ENCODE measurements around the gene FHIT.

FHIT gene

DNA sequence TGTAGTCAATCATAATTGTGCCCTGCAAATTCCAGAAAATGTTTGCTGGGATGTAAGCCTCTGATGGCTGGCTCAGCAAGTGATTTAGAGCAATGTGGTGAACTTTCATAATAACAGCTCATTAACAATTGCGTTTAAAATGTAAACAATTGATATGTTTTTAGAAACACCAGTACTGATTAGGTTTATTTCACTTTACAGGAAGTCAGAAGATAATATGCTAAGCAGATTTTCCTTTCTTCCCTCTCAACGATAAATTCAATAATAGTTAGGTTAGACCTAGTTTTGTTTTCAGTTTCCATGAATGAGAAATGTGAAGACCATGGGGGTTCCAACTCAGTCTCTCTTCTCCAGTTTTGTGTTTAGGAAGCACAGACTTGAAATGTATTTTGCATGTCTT lies 71.0 kb downstream of the FHIT start:
- Histone ChIP-seq H3K27ac (ENCODE audit: low read depth, low read length) (no peak overlapping the region), H2AFZ (ENCODE audit: low read depth, low read length, severe bottlenecking) (no peak overlapping the region), H3K9me2 (replicated peaks; ENCODE audit: insufficient read depth, low read length) (no peaks in the 10 kb centered on the region), H3K79me2 (ENCODE audit: insufficient read depth, low read length) (0 out of 2 replicates have a peak, but pooled peaks cover 6% of the 10 kb centered on the region), H3K4me2 (ENCODE audit: low read depth, low read length, poor library complexity, severe bottlenecking) (no peak overlapping the region), H3K9ac (ENCODE audit: low read length) (no peak overlapping the region), H3K4me3 (ENCODE audit: insufficient read depth, low read length, poor library complexity, severe bottlenecking) (no peak overlapping the region), H3K36me3 (ENCODE audit: low read length) (no peaks in the 10 kb centered on the region), H3F3A (ENCODE audit: insufficient read depth) (no peaks in the 10 kb centered on the region), H4K20me1 (ENCODE audit: low read depth, low read length) (no peaks in the 10 kb centered on the region; the same call in 1 of the 2 replicates), H3K27me3 (ENCODE audit: low read length) (no peaks in the 10 kb centered on the region), H3K9me3 (ENCODE audit: insufficient read depth, low read length) (no peaks in the 10 kb centered on the region)
- TF ChIP-seq CTCF (IDR thresholded peaks at IDR 0.05; ENCODE audit: insufficient read depth, low read length, poor library complexity, severe bottlenecking) (no peak), EZH2phosphoT487 (conservative IDR thresholded peaks at IDR 0.05; ENCODE audit: low read length) (no peak)

GRCh38 chr3:61178167-61178566 lies 73.1 kb downstream of the FHIT start:
- no peaks in the 10 kb centered on the region for H3K9me3 ChIP-seq (ENCODE audit: insufficient read depth, low read length)
- TF ChIP-seq EZH2phosphoT487 (conservative IDR thresholded peaks at IDR 0.05; ENCODE audit: low read length) (no peak), CTCF (IDR thresholded peaks at IDR 0.05; ENCODE audit: insufficient read depth, low read length, poor library complexity, severe bottlenecking) (no peak)

DNA sequence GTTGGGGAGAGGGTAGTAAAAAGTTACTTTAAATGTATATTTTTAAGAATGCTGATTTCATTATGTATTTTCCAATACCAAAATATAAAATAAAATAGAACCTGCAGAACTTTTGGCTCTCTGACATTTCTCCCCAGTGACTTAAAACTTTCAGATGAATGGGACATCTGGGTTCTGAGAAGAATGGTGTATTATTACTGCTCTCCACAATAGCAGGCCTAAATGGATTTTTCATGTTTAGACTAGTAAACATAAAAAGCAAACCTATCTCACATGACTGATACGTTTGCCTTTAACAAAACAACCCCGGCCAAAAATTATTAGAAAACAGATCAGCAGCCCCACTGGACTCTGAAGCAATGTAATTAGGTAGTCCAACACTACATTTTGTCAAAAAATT lies 73.8 kb downstream of the FHIT start:
- Histone ChIP-seq H3K9ac (ENCODE audit: low read length) (no peak overlapping the region), H3K9me2 (replicated peaks; ENCODE audit: insufficient read depth, low read length) (no peaks in the 10 kb centered on the region), H3K9me3 (ENCODE audit: insufficient read depth, low read length) (no peaks in the 10 kb centered on the region), H3K27ac (ENCODE audit: low read depth, low read length) (no peak overlapping the region), H3K4me2 (ENCODE audit: low read depth, low read length, poor library complexity, severe bottlenecking) (no peak overlapping the region), H3K4me3 (ENCODE audit: insufficient read depth, low read length, poor library complexity, severe bottlenecking) (no peak overlapping the region), H2AFZ (ENCODE audit: low read depth, low read length, severe bottlenecking) (no peak overlapping the region), H3F3A (ENCODE audit: insufficient read depth) (no peaks in the 10 kb centered on the region; the same call in 1 of the 2 replicates), H3K36me3 (ENCODE audit: low read length) (no peaks in the 10 kb centered on the region), H3K79me2 (ENCODE audit: insufficient read depth, low read length) (0 out of 2 replicates have a peak, but pooled peaks cover 6% of the 10 kb centered on the region), H4K20me1 (ENCODE audit: low read depth, low read length) (no peaks in the 10 kb centered on the region; the same call in 1 of the 2 replicates), H3K27me3 (ENCODE audit: low read length) (no peaks in the 10 kb centered on the region)
- TF ChIP-seq EZH2phosphoT487 (conservative IDR thresholded peaks at IDR 0.05; ENCODE audit: low read length), result no peak
- no peak for TF ChIP-seq CTCF (IDR thresholded peaks at IDR 0.05; ENCODE audit: insufficient read depth, low read length, poor library complexity, severe bottlenecking)

More at GRCh38 chr3:61178167-61178566, 73.1 kb downstream of the FHIT start:
- Histone ChIP-seq H2AFZ (ENCODE audit: low read depth, low read length, severe bottlenecking) (no peak overlapping the region), H3K4me2 (ENCODE audit: low read depth, low read length, poor library complexity, severe bottlenecking) (no peak overlapping the region), H3K79me2 (ENCODE audit: insufficient read depth, low read length) (0 out of 2 replicates have a peak, but pooled peaks cover 6% of the 10 kb centered on the region), H3K9me2 (replicated peaks; ENCODE audit: insufficient read depth, low read length) (no peaks in the 10 kb centered on the region), H3K36me3 (ENCODE audit: low read length) (no peaks in the 10 kb centered on the region), H4K20me1 (ENCODE audit: low read depth, low read length) (no peaks in the 10 kb centered on the region; the same call in 1 of the 2 replicates), H3K27ac (ENCODE audit: low read depth, low read length) (no peak overlapping the region), H3K9ac (ENCODE audit: low read length) (no peak overlapping the region), H3K27me3 (ENCODE audit: low read length) (no peaks in the 10 kb centered on the region), H3F3A (ENCODE audit: insufficient read depth) (no peaks in the 10 kb centered on the region; the same call in 1 of the 2 replicates), H3K4me3 (ENCODE audit: insufficient read depth, low read length, poor library complexity, severe bottlenecking) (no peak overlapping the region)
